GM23248 (cell line): Measurements from ENCODE around the gene SART3. TPM values are rescaled to one million over a fixed set of nuclear protein-coding genes. Genes with fewer than 3 reads are reported as not detected.

Experiments used
- DNase-seq: peaks from one replicate; pipeline ENCODE4 v3.0.0-alpha.2; 2015
- H2AFZ ChIP-seq: fragments of 200-600 bp; sonication (generic); 2 replicates; pipeline ENCODE4 v1.6.1; 2016; ENCODE audit warnings: antibody characterized with exemption
- H3F3A ChIP-seq: fragments of 200-600 bp; sonication (generic); 2 replicates; pipeline ENCODE4 v1.6.1; 2016; ENCODE audit warnings: mild to moderate bottlenecking, antibody characterized with exemption, mixed run types; ENCODE audit not compliant: insufficient read depth
- H3K27ac ChIP-seq: fragments of 200-600 bp; sonication (generic); 2 replicates; pipeline ENCODE4 v1.5.1; 2016; ENCODE audit warnings: mild to moderate bottlenecking
- H3K27me3 ChIP-seq: fragments of 200-600 bp; sonication (generic); replicated peaks from 2 replicates; pipeline ENCODE4 v1.6.1; 2016; ENCODE audit warnings: mild to moderate bottlenecking; ENCODE audit not compliant: insufficient read depth
- H3K36me3 ChIP-seq: fragments of 200-600 bp; sonication (generic); 2 replicates; pipeline ENCODE4 v1.6.1; 2016; ENCODE audit warnings: low read depth, mild to moderate bottlenecking
- H3K4me1 ChIP-seq: fragments of 200-600 bp; sonication (generic); 2 replicates; pipeline ENCODE4 v1.6.1; 2016; ENCODE audit warnings: mild to moderate bottlenecking; ENCODE audit not compliant: insufficient read depth
- H3K4me2 ChIP-seq: fragments of 200-600 bp; sonication (generic); one replicate; pipeline ENCODE4 v1.6.1; 2016; ENCODE audit warnings: mild to moderate bottlenecking; ENCODE audit not compliant: unreplicated experiment
- H3K4me3 ChIP-seq: fragments of 200-600 bp; sonication (generic); 2 replicates; pipeline ENCODE4 v1.5.1; 2016; ENCODE audit warnings: mild to moderate bottlenecking
- H3K79me2 ChIP-seq: fragments of 200-600 bp; sonication (generic); 2 replicates; pipeline ENCODE4 v1.6.1; 2016; ENCODE audit warnings: mild to moderate bottlenecking; ENCODE audit not compliant: insufficient read depth
- H3K9ac ChIP-seq: fragments of 200-600 bp; sonication (generic); 2 replicates; pipeline ENCODE4 v1.6.1; 2016; ENCODE audit warnings: mild to moderate bottlenecking
- H3K9me2 ChIP-seq: fragments of 200-600 bp; sonication (generic); 2 replicates; pipeline ENCODE4 v1.6.1; 2016; ENCODE audit warnings: mixed run types, mild to moderate bottlenecking, moderate library complexity; ENCODE audit not compliant: insufficient read depth
- H3K9me3 ChIP-seq: fragments of 200-600 bp; sonication (generic); one replicate; pipeline ENCODE4 v1.6.1; 2017; ENCODE audit warnings: low read depth
- H4K20me1 ChIP-seq: fragments of 200-600 bp; sonication (generic); 2 replicates; pipeline ENCODE4 v1.6.0; 2016; ENCODE audit not compliant: insufficient read depth
- EZH2 ChIP-seq: fragments of 200-600 bp; sonication (generic); IDR thresholded peaks from 2 replicates; pipeline ENCODE4 v1.6.1; 2018; ENCODE audit warnings: antibody characterized with exemption, mild to moderate bottlenecking; ENCODE audit not compliant: insufficient read depth, poor library complexity, severe bottlenecking
- EZH2phosphoT487 ChIP-seq: fragments of 200-600 bp; sonication (generic); IDR thresholded peaks from 2 replicates; pipeline ENCODE4 v1.6.1; 2018; ENCODE audit warnings: antibody characterized with exemption, moderate library complexity, mild to moderate bottlenecking, low read depth; ENCODE audit not compliant: insufficient read depth
- WGBS, 2 experiments: methylation state at CpG; one replicate each; pipeline ENCODE4 v1.1.6; 2015 to 2017; ENCODE audit warnings: low lambda C conversion rate in 2 of 2, low coverage in 1 of 2; ENCODE audit errors: missing lambda C conversion rate in 2 of 2; 5-methylcytosine and 5-hydroxymethylcytosine counted together
- in situ Hi-C: fragments of 300-500 bp; cut with MboI; formaldehyde crosslinking; loops from 2 replicates; pipeline ENCODE4 v1.15.0; 2020
- polyA plus RNA-seq: library from polyadenylated mRNA; unstranded; fragments of >200 nt; fragmentation: Nextera tagmentation; extraction: Ambion mirVana; gene quantifications from 2 replicates; pipeline ENCODE4 v1.2.1, GENCODE V29; 2016
- total RNA-seq: library from RNA; depleted of rRNA; stranded (reverse); fragments of >200 nt; shearing (Covaris generic); gene quantifications from 2 replicates; pipeline ENCODE4 v1.2.3, GENCODE V29; 2014; rRNA removed

Gene SART3
- total RNA-seq (29.7 and 34.0 TPM in 2 replicates), polyA plus RNA-seq (20.5 and 20.8 TPM in 2 replicates)

GRCh38 chr12:108560752-108561719 is at the start of gene SART3:
SART3 (minus strand) TSS chr12:108561173; CDS start chr12:108561154, 19 bp downstream.
- peaks cover 18% of the 10 kb centered on the region for H3K36me3 ChIP-seq
- TF ChIP-seq EZH2 (no peak), EZH2phosphoT487 (no peak)
- H3K4me2 ChIP-seq: peak within 1 kb of the TSS; percentile 91
- no peaks in the 10 kb centered on the region for H3K27me3 ChIP-seq
- 0 out of 2 replicates have a peak, but pooled peaks cover 3% of the 10 kb centered on the region for H4K20me1 ChIP-seq
- H3F3A ChIP-seq: peaks cover 21% of the 10 kb centered on the region
- peak; percentile 96 for DNase-seq
- H3K9me3 ChIP-seq: no peaks in the 10 kb centered on the region
- peak within 1 kb of the TSS; percentile 89 for H2AFZ ChIP-seq
- H3K4me1 ChIP-seq: peaks cover 33% of the 10 kb centered on the region
- no peaks in the 10 kb centered on the region for H3K9me2 ChIP-seq
- peak within 1 kb of the TSS; percentile 91 for H3K27ac ChIP-seq
- 0 to 1% methylated on average over 54 to 56 of the region's 57 CpGs for WGBS, 2 experiments
- peaks cover 75% of the 10 kb centered on the region for H3K79me2 ChIP-seq
- H3K4me3 ChIP-seq: peak within 1 kb of the TSS; percentile 98
- in situ Hi-C loops: loop anchor here (10.0 kb wide), 2 partner anchors 244 to 534 kb away; partner anchors contain the start of genes ALKBH2 and UNG
- peak within 1 kb of the TSS; percentile 98 for H3K9ac ChIP-seq

GRCh38 chr12:108610336-108610815 is 49.4 kb upstream of the SART3 start:
- Histone ChIP-seq H3K4me1 (peaks cover 28% of the 10 kb centered on the region), H3K4me3 (no peak overlapping the region), H2AFZ (no peak overlapping the region), H3K9me3 (no peaks in the 10 kb centered on the region), H3K27me3 (no peaks in the 10 kb centered on the region), H3K36me3 (no peaks in the 10 kb centered on the region), H3K27ac (no peak overlapping the region), H4K20me1 (no peaks in the 10 kb centered on the region), H3K9ac (peak overlapping the region; percentile 31; the same call in 1 of the 2 replicates), H3K4me2 (peak overlapping the region; percentile 40), H3K79me2 (no peaks in the 10 kb centered on the region), H3K9me2 (no peaks in the 10 kb centered on the region), H3F3A (peaks cover 27% of the 10 kb centered on the region)
- in situ Hi-C loops: no loop called here
- WGBS, 2 experiments: 86 to 91% methylated on average over 8 of the region's 8 CpGs
- TF ChIP-seq EZH2 (no peak), EZH2phosphoT487 (no peak)
- no peak for DNase-seq

GRCh38 chr12:108609537-108610335 is 48.8 kb upstream of the SART3 start:
- WGBS, 2 experiments: 18% methylated on average over 19 to 21 of the region's 21 CpGs
- Histone ChIP-seq H3K27me3 (no peaks in the 10 kb centered on the region), H2AFZ (0 out of 2 replicates have a peak overlapping the region, but pooled peaks have one; percentile 35), H3K79me2 (no peaks in the 10 kb centered on the region), H3K36me3 (no peaks in the 10 kb centered on the region), H3K27ac (peak overlapping the region; percentile 42), H3K4me1 (peaks cover 28% of the 10 kb centered on the region), H4K20me1 (no peaks in the 10 kb centered on the region), H3K4me3 (no peak overlapping the region), H3K4me2 (peak overlapping the region; percentile 40), H3K9ac (peak overlapping the region; percentile 31; the same call in 1 of the 2 replicates), H3K9me3 (no peaks in the 10 kb centered on the region), H3K9me2 (no peaks in the 10 kb centered on the region), H3F3A (peaks cover 27% of the 10 kb centered on the region)
- TF ChIP-seq EZH2phosphoT487 (no peak), EZH2 (no peak)
- in situ Hi-C loops: no loop called here
- peak; percentile 93 for DNase-seq

- H3K9me3 ChIP-seq: no peaks in the 10 kb centered on the region
- no peaks in the 10 kb centered on the region for H4K20me1 ChIP-seq
- in situ Hi-C loops: no loop called here
- H3K4me1 ChIP-seq: peaks cover 28% of the 10 kb centered on the region
- no peak overlapping the region for H3K4me3 ChIP-seq
- 82 to 84% methylated on average over 5 of the region's 5 CpGs for WGBS, 2 experiments
- TF ChIP-seq EZH2 (no peak), EZH2phosphoT487 (no peak)
- no peak overlapping the region for H3K27ac ChIP-seq
- H3K27me3 ChIP-seq: no peaks in the 10 kb centered on the region
- no peak overlapping the region for H3K4me2 ChIP-seq
- H3K9me2 ChIP-seq: no peaks in the 10 kb centered on the region
- H2AFZ ChIP-seq: no peak overlapping the region
- H3K36me3 ChIP-seq: no peaks in the 10 kb centered on the region
- peaks cover 27% of the 10 kb centered on the region for H3F3A ChIP-seq
- no peaks in the 10 kb centered on the region for H3K79me2 ChIP-seq
- H3K9ac ChIP-seq: no peak overlapping the region
- no peak for DNase-seq
Observed at GRCh38 chr12:108608616-108609015, 47.6 kb upstream of the SART3 start.
